ENCODE results near the gene TCHHL1.

- TF ChIP-seq CTCF (IDR thresholded peaks at IDR 0.05) (no peak), FOXJ3 (CRISPR knock-in tag; IDR thresholded peaks at IDR 0.05; ENCODE audit: borderline replicate concordance) (no peak), USF1 (CRISPR knock-in tag; IDR thresholded peaks at IDR 0.05) (no peak), RELA (CRISPR knock-in tag; IDR thresholded peaks at IDR 0.05; ENCODE audit: borderline replicate concordance) (no peak), ZNF416 (CRISPR knock-in tag; IDR thresholded peaks at IDR 0.05) (no peak), ZNF512 (CRISPR knock-in tag; IDR thresholded peaks at IDR 0.05; ENCODE audit: borderline replicate concordance) (no peak), ZNF232 (CRISPR knock-in tag; IDR thresholded peaks at IDR 0.05) (no peak), IRF1 (CRISPR knock-in tag; IDR thresholded peaks at IDR 0.05) (no peak), SP1 (CRISPR knock-in tag; conservative IDR thresholded peaks at IDR 0.05) (no peak), ZNF532 (CRISPR knock-in tag; IDR thresholded peaks at IDR 0.05; ENCODE audit: borderline replicate concordance) (no peak), TEAD4 (CRISPR knock-in tag; IDR thresholded peaks at IDR 0.05) (no peak), JUN (CRISPR knock-in tag; IDR thresholded peaks at IDR 0.05) (no peak), GABPB1 (CRISPR knock-in tag; IDR thresholded peaks at IDR 0.05) (no peak), ZNF423 (CRISPR knock-in tag; IDR thresholded peaks at IDR 0.05) (no peak)
Measured at GRCh38 chr1:152053375-152053774, 35.5 kb downstream of the TCHHL1 start.

Measured in WTC11 (cell line).